GM19452 (cell line): Measurements from ENCODE around the gene SLC25A26.
"Not testable (repeated sequence)": the region's sequence is repeated elsewhere in the genome, so short reads cannot be mapped to it uniquely, and the experiment has no call there.

ENCODE experiments used
- ATAC-seq: cut with Tn5 transposase; IDR thresholded peaks from one replicate; pipeline ENCODE4 v1.9.1; 2021; ENCODE audit not compliant: unreplicated experiment

Gene SLC25A26

DNA sequence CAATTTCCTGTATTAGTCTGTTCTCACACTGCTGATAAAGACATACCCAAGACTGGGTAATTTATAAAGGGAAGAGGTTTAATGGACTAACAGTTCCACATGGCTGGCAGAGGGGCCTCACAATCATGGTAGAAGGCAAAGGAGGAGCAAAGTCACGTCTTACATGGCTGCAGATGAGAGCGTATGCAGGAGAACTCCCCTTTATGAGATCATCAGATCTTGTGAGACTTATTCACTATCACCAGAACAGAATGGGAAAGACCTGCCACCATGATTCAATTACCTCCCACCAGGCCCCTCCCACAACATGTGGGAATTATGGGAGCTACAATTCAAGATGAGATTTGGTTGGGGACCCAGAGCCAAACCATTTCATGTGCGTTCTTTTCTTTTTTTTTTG, 5.3 kb downstream of the SLC25A26 start:
- not testable (repeated sequence) for ATAC-seq

DNA sequence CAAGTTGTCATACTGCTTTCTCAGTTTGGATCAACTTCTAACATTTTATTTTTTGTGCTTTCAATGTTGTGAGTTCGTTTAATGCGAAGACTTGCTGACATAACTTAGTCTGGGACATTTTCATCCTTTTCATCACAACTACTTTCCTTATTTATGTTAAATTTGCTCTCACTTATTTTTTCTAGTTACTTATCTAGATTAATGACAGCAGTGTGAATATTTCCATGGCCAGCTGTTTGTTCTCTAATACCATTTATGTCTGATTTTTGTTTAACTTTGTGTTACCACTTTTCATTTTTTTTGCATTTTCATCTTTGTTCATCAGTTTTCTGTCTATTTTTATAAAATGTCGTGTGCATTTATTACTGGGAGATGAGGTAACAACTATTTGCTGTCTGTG, 6.2 kb downstream of the SLC25A26 start:
- ATAC-seq: no peak

DNA sequence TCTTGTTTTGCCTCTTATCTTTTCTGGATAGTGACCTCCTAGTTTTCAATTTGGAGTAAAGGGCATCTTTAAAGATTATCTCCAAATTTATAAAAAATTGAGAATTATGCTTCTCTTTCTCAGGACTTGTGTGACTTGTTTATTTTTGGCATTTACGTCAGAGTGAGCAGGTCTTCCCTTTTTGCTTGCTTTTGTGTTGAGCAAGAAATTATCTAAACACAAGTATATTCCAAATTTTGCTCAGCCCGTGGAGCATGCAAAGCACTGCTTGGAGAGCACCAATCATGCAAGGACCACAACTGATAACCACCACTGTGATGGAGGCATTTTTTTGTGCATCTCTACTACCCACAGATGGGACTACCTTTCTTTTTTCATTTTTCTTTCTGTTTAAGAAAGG, 7.1 kb downstream of the SLC25A26 start:
- ATAC-seq: no peak

DNA sequence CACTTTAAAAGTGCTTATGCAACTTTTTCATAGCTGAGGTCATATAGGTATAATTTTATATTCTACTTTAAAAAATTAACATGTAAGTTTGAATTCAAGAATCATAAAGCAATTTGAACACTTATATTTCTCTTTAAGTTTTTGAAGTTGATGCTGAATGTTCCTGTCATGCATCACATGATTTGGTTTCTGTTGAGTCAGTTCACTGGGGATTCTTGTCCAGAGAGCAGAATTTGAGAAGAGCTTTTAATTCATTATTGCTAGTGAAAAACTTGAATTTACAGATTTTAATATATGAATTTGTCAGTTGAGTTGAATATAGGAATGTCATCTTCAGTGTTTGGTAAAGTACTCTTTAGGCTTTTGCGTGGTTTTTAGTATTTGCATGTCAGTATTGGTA, 7.9 kb downstream of the SLC25A26 start:
- ATAC-seq: no peak

DNA sequence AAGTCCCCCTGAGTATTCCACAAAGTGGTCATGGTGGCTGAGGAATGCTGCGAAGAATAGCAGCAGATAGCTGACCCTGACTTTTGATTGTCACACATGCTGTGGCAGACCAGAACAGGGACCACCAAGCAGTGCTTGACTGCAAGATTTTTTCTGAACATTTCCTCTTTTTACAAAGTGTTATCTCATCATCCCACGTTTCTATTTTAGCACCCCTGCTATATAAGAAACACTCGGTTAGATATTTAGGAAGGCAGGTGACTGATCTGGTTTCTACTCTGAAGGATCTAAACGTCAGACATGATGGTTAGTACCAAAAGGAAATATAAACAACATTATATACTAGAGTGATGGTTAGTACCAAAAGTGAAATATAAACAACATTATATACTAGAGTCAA, 9.1 kb downstream of the SLC25A26 start:
- no peak for ATAC-seq

DNA sequence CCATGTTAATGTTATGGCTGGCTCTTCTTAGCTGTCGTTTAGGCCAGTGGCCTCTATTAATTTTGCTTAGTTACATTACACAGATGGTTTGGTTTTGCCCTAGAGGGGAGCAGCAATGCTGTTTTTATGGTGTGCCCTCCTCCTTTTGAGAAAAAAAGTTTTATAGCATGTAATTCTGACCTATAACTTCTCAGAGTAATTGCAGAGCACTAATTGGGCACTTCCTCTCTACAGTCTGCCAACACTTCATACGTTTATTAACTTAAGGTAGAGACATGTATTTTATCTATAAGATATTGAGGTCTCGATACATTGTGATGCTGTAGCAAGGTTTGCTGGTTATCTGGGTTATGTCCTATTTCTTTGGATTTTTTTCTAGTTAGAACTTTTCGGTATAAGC, 12.2 kb downstream of the SLC25A26 start:
- ATAC-seq: no peak

DNA sequence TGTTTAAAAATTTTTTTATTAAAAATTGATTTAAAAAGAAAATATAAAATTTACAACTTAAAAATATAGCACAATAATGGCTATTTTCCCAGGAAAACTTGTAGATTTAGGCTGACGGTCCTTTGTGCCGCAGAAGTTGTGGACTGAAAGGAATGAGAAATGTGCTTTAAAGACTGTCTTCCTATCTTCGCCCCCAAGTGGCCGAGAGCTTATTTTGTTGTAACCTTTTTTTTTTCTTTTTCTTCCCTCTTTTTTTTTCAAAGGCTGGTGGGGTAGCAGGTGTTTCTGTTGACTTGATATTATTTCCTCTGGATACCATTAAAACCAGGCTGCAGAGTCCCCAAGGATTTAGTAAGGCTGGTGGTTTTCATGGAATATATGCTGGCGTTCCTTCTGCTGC, 15.5 kb downstream of the SLC25A26 start:
- ATAC-seq: no peak

DNA sequence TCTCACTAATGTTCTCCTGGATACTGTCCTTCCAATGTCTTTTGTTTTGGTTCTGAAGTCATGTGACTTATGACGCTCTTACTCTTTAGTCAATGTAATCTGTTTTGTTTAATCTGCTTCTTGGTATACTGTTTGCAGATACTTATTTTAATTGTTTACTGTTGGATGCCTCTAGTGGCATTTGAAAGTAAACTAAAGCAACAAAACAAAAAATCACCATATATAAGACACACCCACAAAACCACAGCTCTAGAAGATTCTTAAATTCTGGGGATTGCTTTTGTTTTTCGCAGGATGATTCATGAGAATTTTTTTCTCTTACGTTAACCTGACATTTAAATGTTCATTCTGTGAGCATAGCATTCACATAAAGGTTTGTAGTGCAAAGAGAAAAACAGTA, 16.8 kb downstream of the SLC25A26 start:
- no peak for ATAC-seq

DNA sequence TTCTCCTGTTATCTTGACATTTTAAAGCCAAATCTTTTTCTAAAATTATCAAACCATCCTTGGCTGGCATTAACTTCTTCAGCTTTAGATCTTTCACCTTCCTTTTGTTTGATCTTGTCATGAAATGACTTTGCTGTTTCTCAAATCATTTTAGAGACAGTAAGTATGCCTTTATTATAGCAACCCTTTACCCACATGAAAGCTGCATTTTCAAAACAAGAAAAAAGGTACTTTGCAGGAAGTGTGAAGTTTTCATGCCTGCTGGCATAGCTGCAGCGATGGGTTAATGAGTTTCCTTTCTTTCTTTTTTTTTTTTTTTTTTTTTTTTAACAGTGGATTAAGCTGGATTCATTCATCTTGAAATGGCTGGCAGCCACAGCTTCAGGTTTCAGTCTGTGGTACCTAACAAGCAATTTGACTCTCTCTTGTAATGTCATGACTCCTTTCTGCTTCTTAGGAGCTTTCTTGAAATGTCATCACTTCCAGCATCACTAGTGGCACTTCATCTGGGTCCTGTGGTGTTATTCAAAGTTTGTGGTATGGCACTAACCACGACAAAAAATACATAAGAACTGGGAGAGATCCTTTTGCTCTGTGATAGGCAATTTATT, 18.8 kb downstream of the SLC25A26 start:
- ATAC-seq: peak; percentile 72

DNA sequence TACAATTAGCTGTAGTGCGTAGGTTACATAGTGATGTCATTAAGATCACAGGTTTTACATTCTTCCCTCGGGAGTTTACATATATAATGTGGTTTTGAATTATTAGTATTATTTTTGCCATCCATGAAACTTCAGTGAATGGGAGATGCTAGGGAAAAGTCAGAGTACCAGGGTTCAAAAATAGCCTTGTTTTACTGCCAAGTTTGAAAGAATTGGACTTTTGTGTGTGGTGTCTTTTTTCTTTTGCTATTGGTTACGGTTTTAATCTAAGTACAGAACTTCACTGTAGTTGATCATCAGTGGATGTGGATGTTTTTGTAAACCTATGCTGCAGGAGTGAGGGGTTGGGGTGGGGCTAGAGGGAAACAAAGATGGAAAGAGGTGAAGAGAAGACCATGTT, 20.7 kb downstream of the SLC25A26 start:
- no peak for ATAC-seq

DNA sequence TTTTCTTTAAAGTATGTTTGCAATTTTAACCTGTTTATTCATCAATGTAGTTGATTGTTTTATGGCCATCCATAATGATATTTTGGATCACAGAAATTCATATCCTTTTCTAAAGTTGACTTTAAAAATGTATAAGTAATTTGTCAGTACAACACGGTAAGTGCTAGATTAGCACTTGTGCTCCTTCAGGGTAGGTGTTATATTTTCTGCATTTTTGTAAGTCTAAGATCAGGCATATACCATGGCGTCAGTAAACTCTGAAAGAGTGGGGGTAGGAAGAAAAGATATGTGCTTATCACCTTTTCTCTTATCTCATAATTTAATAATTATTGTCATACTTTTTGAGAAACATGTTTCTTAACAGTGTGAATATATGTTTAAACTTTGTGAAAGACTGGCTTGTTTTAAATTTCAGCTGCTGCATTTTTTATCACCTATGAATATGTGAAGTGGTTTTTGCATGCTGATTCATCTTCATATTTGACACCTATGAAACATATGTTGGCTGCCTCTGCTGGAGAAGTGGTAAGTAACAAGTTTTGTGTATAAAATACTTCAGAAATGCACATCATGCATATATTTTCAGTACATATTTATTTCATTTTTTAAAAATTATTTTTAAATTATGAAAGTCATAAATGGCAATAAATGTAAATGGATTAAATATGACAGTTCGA, 22.1 kb downstream of the SLC25A26 start:
- ATAC-seq: no peak

DNA sequence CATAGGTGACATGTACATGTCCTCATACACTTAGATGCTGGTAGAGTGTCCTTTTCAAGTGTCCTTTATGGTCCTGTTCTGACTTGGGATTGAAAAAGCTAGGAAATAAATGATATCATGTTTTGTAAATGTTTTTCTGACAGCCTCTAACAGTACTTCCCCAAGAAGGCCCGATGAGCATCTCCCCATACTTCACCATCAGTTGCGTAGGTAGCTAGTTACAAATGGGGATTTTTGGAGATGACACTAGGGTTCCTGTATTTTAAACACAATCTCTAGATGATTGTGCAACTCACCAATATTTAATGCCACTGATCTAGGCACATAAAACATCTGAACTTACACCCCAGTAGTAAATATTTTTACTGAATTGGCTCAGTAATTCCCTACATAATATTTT, 27.8 kb downstream of the SLC25A26 start:
- ATAC-seq: no peak

DNA sequence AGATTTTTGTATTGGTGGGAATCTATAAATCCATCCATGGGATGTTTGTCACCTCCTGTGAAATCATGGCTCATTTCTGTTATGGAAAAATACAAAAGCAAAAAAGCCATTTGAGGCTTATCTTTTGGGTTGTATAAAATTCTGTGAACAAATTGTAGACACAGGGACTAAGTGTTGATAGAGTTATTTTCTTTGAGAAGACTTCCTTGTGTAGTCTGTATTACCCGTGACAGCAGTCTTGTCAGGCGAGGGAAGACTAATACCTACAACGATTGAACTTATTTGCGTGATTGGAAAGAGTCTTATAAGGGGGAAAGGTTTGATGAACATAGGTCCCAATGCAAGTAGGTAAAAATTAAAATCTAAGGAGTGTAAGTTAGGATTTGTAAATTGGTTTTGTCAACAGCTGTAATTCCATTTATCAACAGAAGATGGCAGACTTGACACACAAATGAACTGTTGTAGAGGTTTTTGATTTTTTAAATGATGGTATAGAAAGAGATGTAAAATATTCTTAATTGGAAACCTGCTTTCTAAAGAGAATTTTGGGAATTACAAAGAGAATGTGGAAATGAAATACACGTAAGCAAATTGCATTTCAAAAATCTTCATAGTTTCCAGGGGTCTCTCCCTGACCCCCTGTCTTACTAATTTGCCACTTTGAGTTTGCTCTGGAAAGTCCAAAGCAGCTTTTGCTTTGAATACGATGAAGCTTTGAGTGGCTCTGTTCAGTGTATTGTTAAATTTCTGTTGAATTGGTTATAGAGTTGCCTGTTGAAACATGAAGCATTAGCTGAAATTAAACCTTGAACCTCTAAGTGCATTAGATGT, 33.2 kb downstream of the SLC25A26 start:
- no peak for ATAC-seq

DNA sequence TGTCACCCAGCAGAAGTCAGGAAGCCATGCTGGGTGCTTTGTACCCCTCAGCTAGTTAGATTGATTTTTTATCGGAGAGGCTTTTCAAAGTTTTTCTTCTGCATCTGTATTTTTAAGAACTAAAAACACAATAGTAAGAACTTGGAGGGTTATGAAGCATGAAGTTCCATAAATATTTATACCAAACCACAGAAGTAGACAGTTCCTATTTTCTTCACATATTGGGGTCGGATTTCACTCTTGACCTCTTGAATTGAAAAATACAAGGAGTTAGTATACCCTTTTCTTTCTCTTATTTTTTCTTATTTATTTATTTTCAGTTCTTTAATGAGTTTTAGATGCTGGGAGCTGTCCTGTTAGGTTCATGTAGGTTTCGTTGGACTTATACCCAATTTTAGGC, 35.1 kb downstream of the SLC25A26 start:
- ATAC-seq: no peak

DNA sequence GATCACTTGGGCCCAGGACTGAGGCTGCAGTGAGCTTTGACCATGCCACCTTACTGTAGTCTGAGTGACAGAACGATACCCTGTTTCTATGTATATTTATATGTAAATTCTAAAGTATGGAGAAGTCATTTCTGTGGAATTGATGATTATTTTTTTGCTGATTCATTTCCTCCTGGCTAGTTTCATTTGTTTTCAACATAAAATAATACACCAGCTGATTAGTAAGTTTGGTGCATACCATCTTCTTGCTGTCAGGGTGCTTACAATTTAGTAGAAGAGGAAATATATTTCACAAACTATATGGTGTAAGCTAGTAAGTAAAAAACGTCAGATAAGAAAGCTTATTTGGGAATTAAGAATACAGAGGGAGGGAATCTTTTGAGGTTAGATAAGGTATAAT, 36.0 kb downstream of the SLC25A26 start:
- ATAC-seq: no peak

DNA sequence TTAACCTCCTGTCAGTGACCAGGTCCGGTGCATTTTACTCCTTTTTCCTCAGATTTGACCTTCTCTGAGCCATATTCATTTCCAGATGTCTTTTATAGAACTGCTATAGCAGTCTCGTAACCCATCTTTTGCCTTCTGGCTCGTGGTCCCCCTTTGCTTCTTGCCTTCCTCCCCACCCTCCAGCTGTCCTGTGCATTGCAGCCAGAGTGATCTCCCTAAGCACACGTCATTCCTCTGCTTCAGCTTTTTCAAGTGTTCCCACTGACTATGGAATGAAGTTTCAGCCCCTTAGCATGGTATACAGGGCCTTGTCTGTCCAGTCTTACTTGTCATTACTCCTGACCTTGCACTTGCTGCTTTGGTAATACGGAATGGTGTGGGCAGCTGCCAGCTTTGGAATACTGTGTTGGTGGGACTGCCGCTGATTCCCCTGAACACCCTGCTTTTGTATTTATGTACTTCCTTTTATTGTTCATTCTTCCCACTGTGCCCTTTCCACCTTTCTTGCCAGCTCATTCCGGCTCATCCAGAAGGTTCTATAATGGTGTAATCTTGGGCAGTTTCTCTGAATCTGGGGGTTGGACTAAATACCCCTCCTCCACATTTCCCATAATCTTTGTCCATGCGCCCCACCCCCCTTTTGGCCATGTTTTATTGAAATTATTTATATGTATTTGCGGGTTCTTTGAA, 38.9 kb downstream of the SLC25A26 start:
- ATAC-seq: no peak

DNA sequence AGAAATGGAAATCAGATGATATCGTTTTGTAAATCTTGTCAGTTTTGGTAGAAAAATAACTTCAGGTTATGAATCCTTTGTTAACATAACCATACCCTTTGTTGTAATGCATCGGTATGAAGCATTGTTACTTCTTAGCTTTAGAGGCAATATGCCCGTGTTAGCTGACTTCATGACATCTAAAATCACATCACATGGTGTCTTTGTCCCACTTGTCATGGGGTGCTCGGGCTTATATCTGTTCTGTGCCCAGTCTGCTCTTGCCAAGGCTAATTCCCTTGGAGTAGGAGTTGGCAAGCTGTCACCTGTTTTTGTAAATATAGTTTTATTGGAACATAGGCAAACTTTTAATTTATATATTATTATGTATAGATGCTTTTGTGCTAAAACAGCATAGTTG, 39.6 kb downstream of the SLC25A26 start:
- ATAC-seq: no peak

DNA sequence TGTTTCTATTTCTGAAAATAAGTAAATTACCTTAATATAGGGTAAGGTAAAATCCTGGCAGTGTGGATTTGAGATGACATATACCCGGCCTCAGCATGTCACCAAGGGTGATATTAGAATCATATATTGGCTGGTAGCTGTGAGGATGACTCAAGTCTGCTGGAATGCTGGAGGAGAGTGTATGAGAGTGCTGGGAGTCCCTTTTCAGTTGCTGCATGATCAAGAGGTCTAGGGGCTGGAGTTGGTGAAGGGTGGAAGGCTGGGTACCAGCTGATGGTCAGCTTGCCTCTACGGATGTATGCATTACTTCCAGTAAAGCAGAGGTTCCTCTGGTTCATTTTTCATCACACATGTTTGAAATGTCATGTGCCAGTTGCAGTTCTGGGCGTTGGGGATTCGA, 40.6 kb downstream of the SLC25A26 start:
- no peak for ATAC-seq

DNA sequence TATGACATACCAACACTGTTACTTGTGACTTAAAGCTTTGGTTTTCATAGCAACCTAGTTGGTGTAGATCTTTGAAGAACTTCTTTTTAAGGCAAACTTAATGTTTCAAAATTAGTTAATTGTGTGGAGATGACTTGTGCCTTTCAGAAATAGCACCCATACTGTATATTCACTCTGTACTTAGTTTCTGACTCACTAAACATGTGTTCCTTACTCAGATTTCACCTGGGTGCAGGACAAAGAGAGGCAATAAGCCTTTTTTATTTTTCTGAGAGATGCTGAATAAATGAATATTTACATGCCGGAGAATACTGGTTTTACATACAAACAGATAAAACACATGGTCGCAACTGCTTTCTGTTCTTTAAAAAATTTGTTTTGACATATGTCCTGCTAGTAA, 44.8 kb downstream of the SLC25A26 start:
- no peak for ATAC-seq

DNA sequence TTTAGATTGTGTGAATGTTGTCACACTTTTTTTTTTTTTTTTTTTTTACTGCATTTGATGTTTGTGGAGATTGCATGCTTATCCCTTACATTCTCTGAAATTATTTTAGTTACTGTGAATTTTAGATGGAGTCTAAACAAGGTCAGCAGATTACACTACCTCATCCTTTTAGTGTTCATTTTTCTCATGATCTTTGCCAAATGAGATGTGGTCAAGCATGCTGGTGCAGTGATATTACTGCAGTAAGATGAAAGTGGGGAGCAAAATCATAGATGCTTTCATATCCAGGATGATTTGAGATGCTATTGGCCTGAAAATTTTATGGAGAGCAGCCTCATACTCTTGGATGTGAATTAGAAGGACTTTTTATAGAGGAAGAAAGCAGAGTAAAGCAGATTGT, 45.8 kb downstream of the SLC25A26 start:
- no peak for ATAC-seq

DNA sequence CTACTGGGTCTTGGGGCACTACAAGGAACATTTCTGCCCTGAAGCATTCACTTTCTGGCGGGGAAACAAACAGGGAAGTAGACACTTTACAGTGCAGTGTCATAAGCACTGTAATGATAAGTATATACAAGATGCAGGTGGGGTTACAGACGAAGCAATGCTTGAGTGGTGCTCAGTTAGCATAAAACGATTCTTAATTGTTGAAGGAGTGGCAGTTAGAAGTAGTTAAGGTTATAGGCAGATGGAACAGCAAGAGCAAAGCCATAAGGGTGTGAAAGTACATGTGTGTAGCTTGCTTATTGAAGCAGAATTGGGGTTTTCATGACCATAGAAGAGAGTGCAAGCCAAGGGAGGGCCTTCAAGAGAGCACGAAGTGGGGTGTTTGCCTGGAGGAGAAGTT, 46.2 kb downstream of the SLC25A26 start:
- ATAC-seq: no peak

DNA sequence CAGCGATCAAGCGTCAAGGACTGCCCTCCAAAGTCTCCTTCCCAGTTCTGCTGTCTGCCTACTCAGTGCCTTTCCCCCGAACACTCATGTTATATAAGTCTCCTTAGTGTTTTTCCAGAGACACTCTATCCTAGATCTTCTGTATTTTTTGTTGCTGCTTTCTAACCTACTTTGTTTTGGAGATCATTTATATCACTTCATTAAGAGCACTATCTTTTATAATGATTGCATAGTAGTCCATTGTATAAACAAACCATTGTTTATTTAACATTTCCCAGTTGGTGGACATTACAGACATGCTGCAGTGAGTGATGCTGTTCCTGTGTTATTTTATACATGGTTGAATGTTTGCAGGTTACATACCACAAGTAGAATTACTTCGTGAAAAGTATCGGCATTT, 47.1 kb downstream of the SLC25A26 start:
- no peak for ATAC-seq
